SK-N-MC (cell line): Measurements from ENCODE around the gene ZG16.

Source experiments
- EZH2 ChIP-seq: fragments of 200-600 bp; sonication (generic); IDR thresholded peaks from one replicate; pipeline ENCODE4 v1.6.1; 2017; ENCODE audit warnings: antibody characterized with exemption
- FOXP2 ChIP-seq: optimal IDR thresholded peaks from 2 replicates; pipeline ENCODE3; 2011; ENCODE audit warnings: mild to moderate bottlenecking, moderate library complexity; ENCODE audit not compliant: insufficient read depth; ENCODE audit errors: extremely low read length, control extremely low read depth

- TF ChIP-seq EZH2 (no peak), FOXP2 (no peak)
These were observed 1.4 kb downstream of the ZG16 start for GRCh38 chr16:29779474-29779873.
